NCI-H2081 treated with DMSO at 0.1 percent for 48 hours (cell line): ENCODE measurements around the gene P2RY2.

ENCODE experiments used
- DNase-seq: peaks from one replicate; lab custom pipeline; 2025; lab: John Stamatoyannopoulos, UW

P2RY2 gene

GRCh38 chr11:73205661-73206343, 12.3 kb upstream of the P2RY2 start:
- DNase-seq = no peak

GRCh38 chr11:73206801-73207200, 11.3 kb upstream of the P2RY2 start:
- no peak for DNase-seq

- DNase-seq = no peak
These were observed 8.2 kb upstream of the P2RY2 start for GRCh38 chr11:73209892-73210291.

GRCh38 chr11:73210916-73211667, 7.0 kb upstream of the P2RY2 start:
- no peak for DNase-seq

- DNase-seq = no peak
These were observed 4.6 kb upstream of the P2RY2 start for GRCh38 chr11:73213196-73214143.

- DNase-seq = no peak
These were observed 2.6 kb upstream of the P2RY2 start for GRCh38 chr11:73215191-73216134.

GRCh38 chr11:73216465-73216864, 1.6 kb upstream of the P2RY2 start:
- DNase-seq = no peak

- DNase-seq = no peak
These were observed 811 bp upstream of the P2RY2 start for GRCh38 chr11:73217131-73217809.

- no peak for DNase-seq
These were observed 323 bp upstream of the P2RY2 start for GRCh38 chr11:73217810-73218105.

GRCh38 chr11:73218830-73219215, 742 bp downstream of the P2RY2 start:
- no peak for DNase-seq

- no peak for DNase-seq
These were observed 1.6 kb downstream of the P2RY2 start for GRCh38 chr11:73219396-73220285.

GRCh38 chr11:73221451-73221850, 3.4 kb downstream of the P2RY2 start:
- DNase-seq = no peak

- no peak for DNase-seq
These were observed 3.9 kb downstream of the P2RY2 start for GRCh38 chr11:73221996-73222395.

GRCh38 chr11:73223998-73224730, 6.1 kb downstream of the P2RY2 start:
- no peak for DNase-seq

GRCh38 chr11:73225001-73225686, 7.1 kb downstream of the P2RY2 start:
- DNase-seq = no peak

GRCh38 chr11:73225851-73226250, 7.8 kb downstream of the P2RY2 start:
- DNase-seq = no peak

GRCh38 chr11:73226297-73227006, 8.4 kb downstream of the P2RY2 start:
- DNase-seq = no peak

GRCh38 chr11:73227571-73228211, 9.6 kb downstream of the P2RY2 start:
- no peak for DNase-seq
